Tibial nerve (tissue), 3 donors: Measurements from ENCODE around the gene MPRIP.

Experiments
- POLR2A ChIP-seq, 2 donors: fragments of 450-650 bp; IDR thresholded peaks; one replicate each; pipeline ENCODE4 v1.6.1; 2017; ENCODE audit warnings: antibody characterized with exemption in 2 of 2, mild to moderate bottlenecking in 2 of 2, moderate library complexity in 2 of 2
- TF ChIP-seq, protein P1 (sequence below), 5 experiments: fragments of 200-600 bp in 3 of 5; fragments of 450-650 bp in 2 of 5; sonication (generic) in 3 of 5; IDR thresholded peaks; one replicate each; pipeline ENCODE4 v1.5.1; 2016 to 2019; ENCODE audit warnings: antibody characterized with exemption in 5 of 5, mild to moderate bottlenecking in 3 of 5, moderate library complexity in 2 of 5

- TF ChIP-seq, protein P1, sequence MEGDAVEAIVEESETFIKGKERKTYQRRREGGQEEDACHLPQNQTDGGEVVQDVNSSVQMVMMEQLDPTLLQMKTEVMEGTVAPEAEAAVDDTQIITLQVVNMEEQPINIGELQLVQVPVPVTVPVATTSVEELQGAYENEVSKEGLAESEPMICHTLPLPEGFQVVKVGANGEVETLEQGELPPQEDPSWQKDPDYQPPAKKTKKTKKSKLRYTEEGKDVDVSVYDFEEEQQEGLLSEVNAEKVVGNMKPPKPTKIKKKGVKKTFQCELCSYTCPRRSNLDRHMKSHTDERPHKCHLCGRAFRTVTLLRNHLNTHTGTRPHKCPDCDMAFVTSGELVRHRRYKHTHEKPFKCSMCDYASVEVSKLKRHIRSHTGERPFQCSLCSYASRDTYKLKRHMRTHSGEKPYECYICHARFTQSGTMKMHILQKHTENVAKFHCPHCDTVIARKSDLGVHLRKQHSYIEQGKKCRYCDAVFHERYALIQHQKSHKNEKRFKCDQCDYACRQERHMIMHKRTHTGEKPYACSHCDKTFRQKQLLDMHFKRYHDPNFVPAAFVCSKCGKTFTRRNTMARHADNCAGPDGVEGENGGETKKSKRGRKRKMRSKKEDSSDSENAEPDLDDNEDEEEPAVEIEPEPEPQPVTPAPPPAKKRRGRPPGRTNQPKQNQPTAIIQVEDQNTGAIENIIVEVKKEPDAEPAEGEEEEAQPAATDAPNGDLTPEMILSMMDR (IDR thresholded peaks at IDR 0.05) = peak in 2 of 5 experiments; percentile 75 to 83
- peak; percentile 66 to 90 for TF ChIP-seq POLR2A (IDR thresholded peaks at IDR 0.05)
Measured at GRCh38 chr17:17237026-17237799, 195.0 kb downstream of the MPRIP start, which contains the start of gene FLCN.
